ENCODE measurements around the gene B4GALT7. TPM values are rescaled to one million over a fixed set of nuclear protein-coding genes. Genes with fewer than 3 reads are reported as not detected.

B4GALT7 gene
- 44.6 and 51.3 TPM in 2 replicates for total RNA-seq

GRCh38 chr5:177599731-177600507, at the start of gene B4GALT7:
Gene B4GALT7 (plus strand): TSS chr5:177600132. CDS start chr5:177600211, 79 bp downstream.

GRCh38 chr5:177554474-177555111, 45.3 kb upstream of the B4GALT7 start, which contains the start of gene FAM193B:
Gene FAM193B (minus strand): TSS chr5:177554563. CDS start chr5:177554458, 105 bp downstream.

GRCh38 chr5:177592010-177592834, 7.7 kb upstream of the B4GALT7 start, which contains the start of gene TMED9:
Gene TMED9 (plus strand): TSS chr5:177592203. CDS start chr5:177592215, 12 bp downstream.

Other genes starting within 250 kb of the B4GALT7 start
- 336 and 347 TPM in 2 replicates for gene LMAN2, start 248.5 kb upstream of the B4GALT7 start, total RNA-seq
- 12.2 and 24.7 TPM in 2 replicates for gene RGS14, start 242.2 kb upstream of the B4GALT7 start, total RNA-seq
- not detected in 2 replicates for gene SLC34A1, start 215.7 kb upstream of the B4GALT7 start, total RNA-seq
- gene PFN3, start 199.5 kb upstream of the B4GALT7 start, total RNA-seq: not detected in 2 replicates
- gene F12, start 190.6 kb upstream of the B4GALT7 start, total RNA-seq: 3.7 and 5.1 TPM in 2 replicates
- 25.4 and 59.0 TPM in 2 replicates for gene GRK6, start 173.5 kb upstream of the B4GALT7 start, total RNA-seq
- gene PRR7, start 153.3 kb upstream of the B4GALT7 start, total RNA-seq: 15.6 and 32.8 TPM in 2 replicates
- 331 and 348 TPM in 2 replicates for gene DBN1, start 126.5 kb upstream of the B4GALT7 start, total RNA-seq
- 678 and 721 TPM in 2 replicates for gene PDLIM7, start 102.5 kb upstream of the B4GALT7 start, total RNA-seq
- 0.25 and 1.1 TPM in 2 replicates for gene DOK3, start 90.3 kb upstream of the B4GALT7 start, total RNA-seq
- gene DDX41, start 83.2 kb upstream of the B4GALT7 start, total RNA-seq: 135 and 185 TPM in 2 replicates
- 21.3 and 26.0 TPM in 2 replicates for gene FAM193B, start 45.6 kb upstream of the B4GALT7 start, total RNA-seq
- 139 and 148 TPM in 2 replicates for gene TMED9, start 7.9 kb upstream of the B4GALT7 start, total RNA-seq
- not detected in 2 replicates for gene FAM153A, start 182.8 kb downstream of the B4GALT7 start, total RNA-seq